Fibroblast of skin of back (primary cell): Measurements from ENCODE around the gene CLEC2D.
"Not testable (repeated sequence)": the region's sequence is repeated elsewhere in the genome, so short reads cannot be mapped to it uniquely, and the experiment has no call there.

ENCODE experiments used
- DNase-seq: peaks from one replicate; pipeline ENCODE4 v3.0.0-alpha.2; 2013

The CLEC2D gene

DNA sequence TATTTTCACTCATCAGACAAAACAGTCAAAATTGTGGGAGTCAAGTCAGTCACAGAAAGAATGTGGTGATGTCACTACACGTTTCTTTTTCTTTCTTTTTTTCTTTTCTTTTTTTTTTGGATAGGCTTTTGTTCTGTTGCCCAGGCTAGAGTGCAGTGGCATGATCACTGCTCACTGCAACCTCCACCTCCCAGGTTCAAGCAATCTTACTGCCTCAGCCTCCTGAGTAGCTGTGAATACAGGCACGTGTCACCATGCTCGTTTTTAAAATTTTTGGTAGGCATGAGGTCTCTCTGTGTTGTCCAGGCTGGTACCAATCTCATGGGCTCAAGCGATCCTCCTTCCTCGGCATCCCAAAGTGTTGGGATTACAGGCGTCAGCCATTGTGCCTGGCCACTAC, 61.1 kb downstream of the CLEC2D start:
- DNase-seq, result no peak

GRCh38 chr12:9731393-9731792, 61.9 kb downstream of the CLEC2D start:
- no peak for DNase-seq

DNA sequence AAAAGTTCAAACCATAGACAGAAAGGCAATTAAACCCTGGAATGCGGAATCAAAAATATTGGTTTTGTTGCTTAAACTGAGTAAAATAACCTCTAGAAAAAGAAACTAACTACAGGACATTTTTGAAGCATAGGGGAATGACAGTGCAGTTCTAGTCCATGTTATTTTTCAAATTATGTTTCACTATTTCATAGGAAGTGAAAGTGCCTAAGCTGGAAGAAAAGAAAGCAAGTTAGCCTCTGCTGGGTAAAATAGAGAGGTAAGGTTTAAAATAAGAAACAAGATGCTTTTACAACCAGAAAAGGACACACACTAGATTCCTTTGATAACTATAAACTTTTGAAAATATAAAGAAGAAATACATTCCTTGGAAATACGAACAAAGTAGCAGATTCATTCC, 62.3 kb downstream of the CLEC2D start:
- DNase-seq, result no peak

GRCh38 chr12:9732921-9733461, 63.5 kb downstream of the CLEC2D start, which contains the start of gene CLECL1:
Gene CLECL1, minus strand, starts transcription at chr12:9733097.
- DNase-seq, result no peak

- no peak for DNase-seq
Observed at GRCh38 chr12:9735601-9736000, 66.1 kb downstream of the CLEC2D start.

GRCh38 chr12:9736936-9737705, 67.6 kb downstream of the CLEC2D start:
- no peak for DNase-seq

- not testable (repeated sequence) for DNase-seq
Observed at GRCh38 chr12:9738905-9739304, 69.4 kb downstream of the CLEC2D start.

DNA sequence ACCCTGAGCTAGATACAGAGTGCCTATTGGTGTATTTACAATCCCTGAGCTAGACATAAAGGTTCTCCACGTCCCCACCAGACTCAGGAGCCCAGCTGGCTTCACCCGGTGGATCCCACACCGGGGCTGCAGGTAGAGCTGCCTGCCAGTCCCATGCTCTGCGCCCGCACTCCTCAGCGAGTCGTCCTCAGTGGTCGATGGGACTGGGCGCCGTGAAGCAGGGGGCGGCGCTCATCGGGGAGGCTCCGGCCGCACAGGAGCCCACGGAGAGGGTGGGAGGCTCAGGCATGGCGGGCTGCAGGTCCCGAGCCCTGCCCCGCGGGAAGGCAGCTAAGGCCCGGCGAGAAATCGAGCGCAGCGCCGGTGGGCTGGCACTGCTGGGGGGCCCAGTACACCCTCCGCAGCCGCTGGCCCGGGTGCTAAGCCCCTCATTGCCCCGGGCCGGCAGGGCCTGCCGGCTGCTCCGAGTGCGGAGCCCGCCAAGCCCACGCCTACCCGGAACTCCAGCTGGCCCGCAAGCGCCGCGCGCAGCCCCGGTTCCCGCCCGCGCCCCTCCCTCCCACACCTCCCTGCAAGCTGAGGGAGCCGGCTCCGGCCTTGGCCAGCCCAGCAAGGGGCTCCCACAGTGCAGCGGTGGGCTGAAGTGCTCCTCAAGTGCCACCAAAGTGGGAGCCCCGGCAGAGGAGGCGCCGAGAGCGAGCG, 70.0 kb downstream of the CLEC2D start:
- not testable (repeated sequence) for DNase-seq

DNA sequence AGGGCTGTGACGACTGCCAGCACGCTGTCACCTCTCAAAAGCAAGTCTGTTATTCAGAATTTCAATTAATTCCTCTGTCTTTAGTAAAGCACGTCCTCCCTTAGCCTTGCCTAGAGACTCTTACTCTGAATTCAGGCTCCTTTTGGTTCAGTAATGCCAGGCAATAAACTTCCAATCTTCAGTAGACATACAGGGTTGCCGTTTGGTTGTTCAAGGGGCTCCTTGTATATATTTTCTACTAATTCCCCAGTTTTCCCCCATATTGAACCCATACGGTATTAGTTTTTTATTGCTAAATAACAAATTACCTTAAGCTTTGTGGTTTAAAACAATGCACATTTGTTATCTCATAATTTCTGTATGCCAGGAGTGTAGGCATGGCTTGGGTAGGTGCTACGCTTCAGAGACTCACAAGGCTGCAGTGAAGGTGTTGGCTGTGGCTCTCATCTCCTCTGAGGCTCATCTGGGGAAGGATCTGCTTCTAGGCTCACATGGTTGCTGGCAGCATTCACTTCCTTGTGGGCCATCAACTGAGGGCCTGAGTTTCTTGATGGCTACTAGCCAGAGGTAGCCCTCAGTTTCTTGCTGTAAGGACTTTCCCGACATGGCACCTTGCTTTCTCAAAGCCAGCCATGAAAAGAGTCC, 70.7 kb downstream of the CLEC2D start:
- no peak for DNase-seq

DNA sequence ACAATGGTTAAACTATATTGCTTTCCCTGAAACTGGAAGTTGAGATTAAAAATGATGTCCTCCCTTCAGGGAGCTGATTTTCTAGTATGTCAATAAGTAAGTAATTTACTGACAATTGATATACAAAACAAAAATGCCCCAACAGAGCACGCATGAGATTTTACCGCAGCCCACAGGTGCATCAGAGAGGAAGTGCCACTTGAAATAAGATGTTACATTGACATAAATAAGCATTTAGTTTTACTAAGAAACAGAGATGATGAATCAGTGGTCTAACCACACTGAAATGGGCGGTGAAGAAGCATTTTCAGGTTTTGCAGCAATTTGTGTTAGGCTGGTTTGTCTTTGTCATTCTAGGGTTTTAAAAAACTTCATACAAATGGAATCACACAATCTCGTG, 72.2 kb downstream of the CLEC2D start:
- no peak for DNase-seq

DNA sequence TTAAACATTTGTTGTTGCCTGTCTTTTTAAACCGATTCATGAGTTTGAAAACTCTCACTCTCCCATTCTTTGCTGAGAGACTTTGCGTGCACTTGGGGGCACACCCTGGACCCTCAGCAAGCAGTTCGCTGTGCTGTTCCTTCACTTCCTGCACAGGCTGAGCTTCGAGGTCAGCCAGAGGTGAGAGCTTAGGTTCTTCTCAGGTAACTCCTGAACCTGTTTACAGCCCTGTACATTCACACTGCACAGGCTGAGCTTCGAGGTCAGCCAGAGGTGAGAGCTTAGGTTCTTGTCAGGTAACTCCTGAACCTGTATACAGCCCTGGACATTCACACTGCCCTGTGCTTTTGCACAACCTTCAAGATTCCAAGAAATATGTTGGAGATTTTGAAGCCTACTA, 73.1 kb downstream of the CLEC2D start:
- no peak for DNase-seq

- DNase-seq, result no peak
Observed at GRCh38 chr12:9745199-9745598, 75.7 kb downstream of the CLEC2D start.
